ENCODE data around the gene ANKLE2.
A peak's percentile ranks its signal among the peaks of the same experiment; 100 is the strongest.

- TF ChIP-seq POLR2A (IDR thresholded peaks at IDR 0.05; ENCODE audit: low read length) (peak; percentile 13), GATA1 (IDR thresholded peaks at IDR 0.05; ENCODE audit: low read depth, low read length) (no peak)
Observed at GRCh38 chr12:132766380-132767085, 4.9 kb upstream of the ANKLE2 start.

All from erythroblast (primary cell).